ENCODE results near the gene RIMS4. TPM values are rescaled to one million over a fixed set of nuclear protein-coding genes. Genes with fewer than 3 reads are reported as not detected.

The RIMS4 gene
- total and polyA plus RNA-seq, 10 of the 15 experiments (the other 5 are each of a cell fraction or from before 2014, with no cell fraction given), result under 0.01 to 0.07 (median 0.05) TPM; not detected in 5

GRCh38 chr20:44805979-44806620 is 4.2 kb downstream of the RIMS4 start (continued):
- TF ChIP-seq ZNF207 (IDR thresholded peaks at IDR 0.05; ENCODE audit: borderline replicate concordance) (no peak), SREBF1 (IDR thresholded peaks at IDR 0.05; ENCODE audit: low read length) (no peak)

GRCh38 chr20:44805335-44805978 is 4.9 kb downstream of the RIMS4 start:
- Histone ChIP-seq H3K9ac (ENCODE audit: control insufficient read depth, insufficient read depth, low read length) (no peak overlapping the region), H4K20me1 (ENCODE audit: control insufficient read depth, insufficient read depth) (no peaks in the 10 kb centered on the region; the same call in 1 of the 2 replicates), H2AFZ (ENCODE audit: control insufficient read depth, low read depth, low read length) (no peak overlapping the region), H3K36me3 (ENCODE audit: control insufficient read depth in 2 of 2, insufficient read depth in 2 of 2, low read length in 1 of 2) (no peaks in the 10 kb centered on the region), H3K9me3 (replicated peaks; ENCODE audit: control insufficient read depth, insufficient read depth, low read length) (no peaks in the 10 kb centered on the region), H3K4me2 (ENCODE audit: control insufficient read depth, insufficient read depth) (no peak overlapping the region), H3K4me1 (ENCODE audit: control insufficient read depth, insufficient read depth, low read length) (no peaks in the 10 kb centered on the region), H3K4me3 (no peak overlapping the region), H3K27ac (ENCODE audit: control insufficient read depth, insufficient read depth) (no peak overlapping the region), H3K79me2 (ENCODE audit: control insufficient read depth, insufficient read depth, low read length) (no peaks in the 10 kb centered on the region), H3K27me3 (replicated peaks in 1 of 2; ENCODE audit: control insufficient read depth in 2 of 2, insufficient read depth in 2 of 2, low read length in 1 of 2) (no peaks in the 10 kb centered on the region; a peak in 2 of 4 replicates)
- POLR2A ChIA-PET, result no interaction called here
- FAIRE-seq (no peak), DNase-seq (ENCODE audit: low read depth, low spot score) (no peak), ATAC-seq (no peak)
- intact Hi-C loops (cut with micrococcal nuclease; ENCODE audit: unreplicated experiment), result no loop called here
- CTCF ChIA-PET, result interaction anchor here (0.7 kb wide), 1 partner anchor 56 kb away, joined by 3 read pairs; no protein-coding TSS in a partner anchor
- WGBS (ENCODE audit: insufficient coverage, insufficient replicate concordance, low lambda C conversion rate, missing lambda C conversion rate), result 73% methylated on average over 9 of the region's 9 CpGs
- in situ Hi-C loops (cut with MboI), result no loop called here
- no peak for TF ChIP-seq ZZZ3 (IDR thresholded peaks at IDR 0.05; ENCODE audit: control insufficient read depth, insufficient read length, low read depth)
- TF ChIP-seq SUZ12 (IDR thresholded peaks at IDR 0.05; ENCODE audit: unreplicated experiment), result no peak
- no peak for TF ChIP-seq RCOR1 (conservative IDR thresholded peaks at IDR 0.05; ENCODE audit: low read depth, low read length)
- no peak for TF ChIP-seq EP300 (IDR thresholded peaks at IDR 0.05; ENCODE audit: borderline replicate concordance in 1 of 2, control insufficient read depth in 1 of 2, low read depth in 2 of 2, low read length in 2 of 2)
- TF ChIP-seq PAX8 (IDR thresholded peaks at IDR 0.05), result no peak
- no peak for TF ChIP-seq ZNF217 (IDR thresholded peaks at IDR 0.05)
- no peak for TF ChIP-seq ZBTB33 (IDR thresholded peaks at IDR 0.05)
- TF ChIP-seq JUNB (IDR thresholded peaks at IDR 0.05), result no peak
- no peak for TF ChIP-seq SMAD5 (IDR thresholded peaks at IDR 0.05; ENCODE audit: low read depth)
- no peak for TF ChIP-seq KAT2A (conservative IDR thresholded peaks at IDR 0.05; ENCODE audit: control insufficient read depth, low read depth, low read length)
- no peak for TF ChIP-seq GABPA (IDR thresholded peaks at IDR 0.05; ENCODE audit: low read depth)
- no peak for TF ChIP-seq ESRRA (IDR thresholded peaks at IDR 0.05; ENCODE audit: low read length)
- BruUV-seq (replicated peaks), result no TSS peak
- SMC1A ChIA-PET (ENCODE audit: uncharacterized antibody, unreplicated experiment), result no interaction called here
- RAD21 ChIA-PET (ENCODE audit: unreplicated experiment), result no interaction called here
